NCI-H1092 (cell line): ENCODE measurements around the gene DUOX2.
"Not testable (repeated sequence)": the region's sequence is repeated elsewhere in the genome, so short reads cannot be mapped to it uniquely, and the experiment has no call there.

Experiments
- DNase-seq: peaks from one replicate; lab custom pipeline; 2025; lab: John Stamatoyannopoulos, UW

DUOX2 gene

GRCh38 chr15:45073602-45074001 is 40.4 kb downstream of the DUOX2 start:
- not testable (repeated sequence) for DNase-seq

GRCh38 chr15:45069942-45070360 is 44.0 kb downstream of the DUOX2 start:
- not testable (repeated sequence) for DNase-seq

- DNase-seq, result no peak
These were observed 49.6 kb downstream of the DUOX2 start for GRCh38 chr15:45064386-45064785.

DNA sequence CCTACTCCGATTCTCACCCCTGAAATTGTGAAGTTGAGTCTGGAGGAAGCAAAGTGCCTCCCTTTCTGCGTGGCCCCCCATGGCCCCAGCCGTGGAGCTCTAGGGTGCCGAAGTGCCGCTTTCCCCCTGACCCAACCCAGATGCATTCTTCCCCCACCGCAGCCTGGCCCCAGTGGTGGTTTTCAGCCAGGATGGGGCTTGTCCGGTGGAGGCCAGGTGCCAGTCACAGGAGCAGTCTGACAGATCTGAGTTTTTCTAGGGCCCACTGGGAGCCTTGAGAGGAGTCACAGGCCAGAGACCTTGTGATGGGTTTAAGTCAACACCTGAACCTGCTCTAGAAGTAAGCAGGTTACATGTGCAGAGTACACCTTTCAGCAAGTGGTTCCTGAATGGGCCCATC is 51.7 kb downstream of the DUOX2 start:
- DNase-seq, result not testable (repeated sequence)

- not testable (repeated sequence) for DNase-seq
These were observed 55.0 kb downstream of the DUOX2 start for GRCh38 chr15:45058690-45059675.

DNA sequence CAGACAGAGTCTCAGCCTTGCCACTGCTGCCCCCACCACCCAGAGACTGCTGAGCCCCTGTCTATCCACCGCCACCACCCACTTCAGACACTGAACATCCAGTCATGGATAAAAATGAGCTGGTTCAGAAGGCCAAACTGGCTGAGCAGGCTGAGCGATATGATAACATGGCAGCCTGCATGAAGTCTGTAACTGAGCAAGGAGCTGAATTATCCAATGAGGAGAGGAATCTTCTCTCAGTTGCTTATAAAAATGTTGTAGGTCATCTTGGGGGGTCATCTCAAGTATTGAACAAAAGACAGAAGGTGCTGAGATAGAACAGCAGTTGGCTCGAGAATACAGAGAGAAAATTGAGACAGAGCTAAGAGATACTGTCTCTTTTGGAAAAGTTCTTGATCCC is 61.3 kb downstream of the DUOX2 start:
- not testable (repeated sequence) for DNase-seq

DNA sequence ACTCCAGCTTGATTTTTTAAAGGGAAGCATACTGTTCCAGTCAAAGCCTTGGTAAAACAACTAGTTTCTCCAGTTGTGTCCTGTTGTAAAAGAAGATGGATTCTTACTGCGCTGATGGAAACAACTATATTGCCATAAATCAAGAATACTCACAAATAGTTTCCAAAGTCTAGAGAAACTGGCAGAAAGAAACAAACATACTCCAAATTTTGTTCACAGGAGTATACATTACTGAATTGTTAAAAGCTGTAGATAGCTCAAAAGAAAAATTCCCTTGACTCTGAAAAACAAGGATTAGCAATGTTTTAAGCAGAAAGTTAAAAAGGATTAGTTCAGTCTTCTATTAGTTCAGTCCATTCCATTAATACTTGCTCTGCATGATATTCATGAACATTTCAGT is 63.4 kb downstream of the DUOX2 start:
- no peak for DNase-seq

DNA sequence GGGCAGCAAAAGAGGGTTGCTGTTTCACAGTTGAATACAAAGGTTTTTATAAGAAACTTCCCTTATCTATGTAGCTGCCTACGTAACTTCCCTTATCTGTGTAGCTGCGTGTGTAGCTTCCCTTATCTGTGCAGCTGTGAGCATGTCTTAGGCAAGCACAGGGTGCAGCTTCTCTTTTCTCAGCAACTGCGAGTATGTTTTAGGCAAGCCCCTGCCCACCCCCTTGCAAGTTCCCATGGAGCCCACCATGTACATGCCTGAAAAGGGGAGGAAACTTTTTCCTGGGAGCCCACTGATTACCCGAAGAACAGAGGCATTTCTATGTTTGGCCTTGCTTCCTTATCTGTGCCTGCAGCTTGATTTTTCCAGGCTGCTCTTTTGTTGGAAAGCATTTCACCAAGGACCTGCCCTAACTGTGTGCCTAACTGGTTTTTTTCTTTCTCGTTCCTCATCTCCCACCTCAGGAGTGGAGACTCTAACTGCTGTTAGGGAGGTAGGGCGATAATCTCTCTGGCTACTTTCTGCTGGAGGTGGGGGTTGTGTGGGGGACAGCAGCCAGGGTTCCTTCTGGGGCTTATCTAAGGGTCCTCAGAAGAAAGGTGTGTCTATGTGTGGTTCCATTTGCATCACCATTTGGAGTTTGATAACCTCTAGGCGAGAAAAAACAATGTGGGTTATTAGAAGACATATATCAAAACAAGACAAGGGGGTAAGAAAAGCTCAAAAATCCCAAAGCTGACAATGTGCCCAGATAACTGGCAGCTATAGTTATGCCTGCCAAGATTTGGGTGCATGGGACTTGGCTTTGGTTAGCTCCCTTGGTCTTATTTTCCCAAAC is 65.0 kb downstream of the DUOX2 start:
- no peak for DNase-seq

DNA sequence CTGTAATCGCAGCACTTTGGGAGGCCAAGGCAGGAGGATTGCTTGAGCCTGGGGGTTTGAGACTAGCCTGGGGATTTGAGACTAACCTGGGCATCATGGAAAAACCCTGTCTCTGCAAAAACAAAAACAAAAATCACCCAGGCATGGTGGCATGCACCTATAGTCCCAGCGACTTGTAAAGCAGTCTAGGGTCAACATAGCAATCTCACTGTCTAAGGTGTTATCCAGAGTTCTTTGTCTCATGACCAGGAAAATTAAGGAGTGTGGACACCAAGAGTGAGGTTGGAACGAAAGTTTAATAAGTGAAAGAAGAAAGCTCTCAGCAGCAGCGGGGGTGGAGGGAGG is 65.6 kb downstream of the DUOX2 start:
- DNase-seq, result not testable (repeated sequence)

- DNase-seq, result not testable (repeated sequence)
These were observed 69.7 kb downstream of the DUOX2 start for GRCh38 chr15:45044270-45044669.

GRCh38 chr15:45042859-45043258 is 71.1 kb downstream of the DUOX2 start:
- DNase-seq, result not testable (repeated sequence)
